Measurements from ENCODE around the gene ACER2. TPM values are rescaled to one million over a fixed set of nuclear protein-coding genes. Genes with fewer than 3 reads are reported as not detected.

Gene ACER2
- total and polyA plus RNA-seq, 2 experiments from 2014 or later = 0.24 to 1.9 TPM

DNA sequence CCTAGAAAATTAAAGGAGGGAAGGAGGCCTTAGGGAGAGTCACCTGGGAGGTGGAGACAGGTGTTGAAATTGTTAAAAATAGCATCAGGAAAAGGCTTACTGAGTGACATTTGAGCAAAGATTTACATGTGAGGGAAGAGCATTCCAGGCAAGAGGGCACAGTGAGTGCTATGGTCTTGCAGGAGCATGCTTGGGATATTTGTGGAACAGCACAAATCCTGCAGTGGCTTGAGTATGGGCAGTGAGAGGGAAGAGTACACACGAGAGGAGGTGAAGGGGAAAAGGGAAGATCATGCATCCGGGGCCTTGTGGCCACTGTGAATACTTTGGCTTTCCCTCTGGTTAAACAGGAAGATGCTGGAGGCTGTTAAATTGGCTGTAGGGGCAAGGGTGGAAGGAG, 36.6 kb downstream of the ACER2 start:
- H3K4me1 ChIP-seq (ENCODE audit: low read depth) = peaks cover 10% of the 10 kb centered on the region
- TF ChIP-seq, protein P1, sequence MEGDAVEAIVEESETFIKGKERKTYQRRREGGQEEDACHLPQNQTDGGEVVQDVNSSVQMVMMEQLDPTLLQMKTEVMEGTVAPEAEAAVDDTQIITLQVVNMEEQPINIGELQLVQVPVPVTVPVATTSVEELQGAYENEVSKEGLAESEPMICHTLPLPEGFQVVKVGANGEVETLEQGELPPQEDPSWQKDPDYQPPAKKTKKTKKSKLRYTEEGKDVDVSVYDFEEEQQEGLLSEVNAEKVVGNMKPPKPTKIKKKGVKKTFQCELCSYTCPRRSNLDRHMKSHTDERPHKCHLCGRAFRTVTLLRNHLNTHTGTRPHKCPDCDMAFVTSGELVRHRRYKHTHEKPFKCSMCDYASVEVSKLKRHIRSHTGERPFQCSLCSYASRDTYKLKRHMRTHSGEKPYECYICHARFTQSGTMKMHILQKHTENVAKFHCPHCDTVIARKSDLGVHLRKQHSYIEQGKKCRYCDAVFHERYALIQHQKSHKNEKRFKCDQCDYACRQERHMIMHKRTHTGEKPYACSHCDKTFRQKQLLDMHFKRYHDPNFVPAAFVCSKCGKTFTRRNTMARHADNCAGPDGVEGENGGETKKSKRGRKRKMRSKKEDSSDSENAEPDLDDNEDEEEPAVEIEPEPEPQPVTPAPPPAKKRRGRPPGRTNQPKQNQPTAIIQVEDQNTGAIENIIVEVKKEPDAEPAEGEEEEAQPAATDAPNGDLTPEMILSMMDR (IDR thresholded peaks at IDR 0.05; ENCODE audit: low read depth, low read length) = no peak
- no peak overlapping the region for H3K27ac ChIP-seq
- no peaks in the 10 kb centered on the region for H3K27me3 ChIP-seq
- H3K9me3 ChIP-seq (ENCODE audit: low read depth) = no peaks in the 10 kb centered on the region
- no peak overlapping the region for H3K4me3 ChIP-seq
- DNase-seq (ENCODE audit: low read depth in 1 of 2, low spot score in 1 of 2) = peak in 1 of 2 donors; percentile 48
- H3K36me3 ChIP-seq = no peaks in the 10 kb centered on the region

DNA sequence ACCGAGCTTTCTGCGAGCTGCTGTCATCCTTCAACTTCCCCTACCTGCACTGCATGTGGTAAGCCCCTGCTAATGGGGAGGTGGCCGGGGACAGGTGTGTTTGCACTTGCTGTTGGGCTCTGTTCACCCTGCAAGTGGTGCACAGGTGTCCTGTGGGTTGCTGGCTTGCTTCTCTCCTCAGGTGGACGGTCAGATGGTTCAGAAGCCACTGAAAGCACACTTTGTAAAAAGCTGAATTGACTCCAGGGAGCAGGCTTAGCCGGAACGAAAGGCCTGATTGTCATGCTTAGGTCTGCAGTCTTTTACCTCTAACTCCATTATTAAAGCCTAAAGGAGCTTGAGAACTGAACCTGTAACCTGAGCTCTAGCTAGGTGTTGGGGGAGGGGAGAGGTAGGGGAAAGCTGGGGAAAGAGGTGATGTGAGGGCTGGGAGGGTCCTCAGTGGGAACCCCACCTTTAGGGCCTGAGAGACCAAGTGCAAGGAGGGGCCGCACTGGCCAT, 37.6 kb downstream of the ACER2 start:
- Histone ChIP-seq H3K4me1 (ENCODE audit: low read depth) (peaks cover 10% of the 10 kb centered on the region), H3K36me3 (no peaks in the 10 kb centered on the region), H3K27ac (no peak overlapping the region), H3K9me3 (ENCODE audit: low read depth) (no peaks in the 10 kb centered on the region), H3K27me3 (no peaks in the 10 kb centered on the region), H3K4me3 (no peak overlapping the region)
- no peak for DNase-seq (ENCODE audit: low read depth in 1 of 2, low spot score in 1 of 2)
- TF ChIP-seq, protein P1 (IDR thresholded peaks at IDR 0.05; ENCODE audit: low read depth, low read length) = no peak

GRCh38 chr9:19451240-19452087, 42.7 kb downstream of the ACER2 start:
- no peak overlapping the region for H3K27ac ChIP-seq
- H3K9me3 ChIP-seq (ENCODE audit: low read depth) = no peaks in the 10 kb centered on the region
- no peaks in the 10 kb centered on the region for H3K36me3 ChIP-seq
- H3K4me1 ChIP-seq (ENCODE audit: low read depth) = peaks cover 5% of the 10 kb centered on the region
- TF ChIP-seq, protein P1 (IDR thresholded peaks at IDR 0.05; ENCODE audit: low read depth, low read length) = no peak
- no peak for DNase-seq (ENCODE audit: low read depth in 1 of 2, low spot score in 1 of 2)
- no peak overlapping the region for H3K4me3 ChIP-seq
- H3K27me3 ChIP-seq = no peaks in the 10 kb centered on the region

DNA sequence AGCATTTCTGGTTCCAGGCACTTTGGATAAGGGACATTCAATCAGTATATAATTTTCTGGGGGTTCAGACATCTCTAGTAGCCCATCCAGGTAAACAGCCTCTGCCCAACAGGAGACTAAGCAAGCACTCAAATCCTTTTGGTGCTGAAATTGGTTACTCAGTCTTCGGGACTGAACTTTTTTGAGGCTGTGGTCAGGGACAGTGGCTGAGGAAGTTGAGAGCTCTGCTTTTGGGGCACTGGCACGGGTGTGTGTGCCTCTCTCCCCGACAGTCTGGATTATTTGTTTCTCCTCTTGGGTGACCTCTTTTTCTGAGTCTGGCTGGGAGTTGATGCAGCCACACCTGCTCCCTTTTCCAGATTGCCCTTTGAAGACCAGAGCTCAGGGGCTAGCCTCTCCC, 47.6 kb downstream of the ACER2 start:
- H3K36me3 ChIP-seq = no peaks in the 10 kb centered on the region
- H3K9me3 ChIP-seq (ENCODE audit: low read depth) = no peaks in the 10 kb centered on the region
- no peak overlapping the region for H3K27ac ChIP-seq
- peaks cover 7% of the 10 kb centered on the region for H3K4me1 ChIP-seq (ENCODE audit: low read depth)
- H3K4me3 ChIP-seq = no peak overlapping the region
- no peaks in the 10 kb centered on the region for H3K27me3 ChIP-seq
- TF ChIP-seq, protein P1 (IDR thresholded peaks at IDR 0.05; ENCODE audit: low read depth, low read length) = no peak
- DNase-seq (ENCODE audit: low read depth in 1 of 2, low spot score in 1 of 2) = no peak

- H3K27me3 ChIP-seq = no peaks in the 10 kb centered on the region
- TF ChIP-seq, protein P1 (IDR thresholded peaks at IDR 0.05; ENCODE audit: low read depth, low read length) = peak; percentile 93
- peaks cover 7% of the 10 kb centered on the region for H3K4me1 ChIP-seq (ENCODE audit: low read depth)
- H3K4me3 ChIP-seq = no peak overlapping the region
- peak; percentile 81 to 86 for DNase-seq (ENCODE audit: low read depth in 1 of 2, low spot score in 1 of 2)
- no peaks in the 10 kb centered on the region for H3K36me3 ChIP-seq
- H3K27ac ChIP-seq = no peak overlapping the region
- no peaks in the 10 kb centered on the region for H3K9me3 ChIP-seq (ENCODE audit: low read depth)
Measured at GRCh38 chr9:19456996-19457692, 48.3 kb downstream of the ACER2 start.

All from cardiac muscle cell (in vitro differentiated cells and primary cell).